Measurements from ENCODE around the gene TDRD5. TPM values are rescaled to one million over a fixed set of nuclear protein-coding genes. Genes with fewer than 3 reads are reported as not detected.

Gene TDRD5
- total RNA-seq, 1 donor from 2014 or later = not detected

- Histone ChIP-seq H3K27me3 (ENCODE audit: insufficient read depth, low read length) (peaks cover 18% of the 10 kb centered on the region), H3K36me3 (ENCODE audit: insufficient read depth, low read length) (no peaks in the 10 kb centered on the region), H3K4me1 (ENCODE audit: insufficient read depth, low read length) (no peaks in the 10 kb centered on the region), H3K4me2 (ENCODE audit: low read length) (no peak overlapping the region), H4K20me1 (ENCODE audit: insufficient read depth, low read length) (no peaks in the 10 kb centered on the region), H3K9me3 (ENCODE audit: insufficient read depth, low read depth, low read length) (peaks cover 2% of the 10 kb centered on the region), H3K4me3 (ENCODE audit: insufficient read depth, low read depth, low read length) (no peak overlapping the region), H2AFZ (ENCODE audit: low read depth, low read length) (no peak overlapping the region), H3K9ac (ENCODE audit: low read length) (no peak overlapping the region), H3K79me2 (ENCODE audit: insufficient read depth, low read length) (no peaks in the 10 kb centered on the region), H3K27ac (ENCODE audit: low read depth, low read length) (no peak overlapping the region)
- Mint-ChIP-seq H3K4me3 (ENCODE audit: unreplicated experiment) (no peak overlapping the region), H3K4me1 (ENCODE audit: low read depth, unreplicated experiment) (no peaks in the 10 kb centered on the region), H3K27ac (ENCODE audit: unreplicated experiment) (no peak overlapping the region), H3K9me3 (ENCODE audit: unreplicated experiment) (no peaks in the 10 kb centered on the region), H3K36me3 (ENCODE audit: low read depth, unreplicated experiment) (peaks cover 2% of the 10 kb centered on the region), H3K27me3 (ENCODE audit: low read depth, unreplicated experiment) (peaks cover 40% of the 10 kb centered on the region)
- DNase-seq (ENCODE audit: low read depth) = no peak
- FAIRE-seq = no peak
- TF ChIP-seq, protein P1, sequence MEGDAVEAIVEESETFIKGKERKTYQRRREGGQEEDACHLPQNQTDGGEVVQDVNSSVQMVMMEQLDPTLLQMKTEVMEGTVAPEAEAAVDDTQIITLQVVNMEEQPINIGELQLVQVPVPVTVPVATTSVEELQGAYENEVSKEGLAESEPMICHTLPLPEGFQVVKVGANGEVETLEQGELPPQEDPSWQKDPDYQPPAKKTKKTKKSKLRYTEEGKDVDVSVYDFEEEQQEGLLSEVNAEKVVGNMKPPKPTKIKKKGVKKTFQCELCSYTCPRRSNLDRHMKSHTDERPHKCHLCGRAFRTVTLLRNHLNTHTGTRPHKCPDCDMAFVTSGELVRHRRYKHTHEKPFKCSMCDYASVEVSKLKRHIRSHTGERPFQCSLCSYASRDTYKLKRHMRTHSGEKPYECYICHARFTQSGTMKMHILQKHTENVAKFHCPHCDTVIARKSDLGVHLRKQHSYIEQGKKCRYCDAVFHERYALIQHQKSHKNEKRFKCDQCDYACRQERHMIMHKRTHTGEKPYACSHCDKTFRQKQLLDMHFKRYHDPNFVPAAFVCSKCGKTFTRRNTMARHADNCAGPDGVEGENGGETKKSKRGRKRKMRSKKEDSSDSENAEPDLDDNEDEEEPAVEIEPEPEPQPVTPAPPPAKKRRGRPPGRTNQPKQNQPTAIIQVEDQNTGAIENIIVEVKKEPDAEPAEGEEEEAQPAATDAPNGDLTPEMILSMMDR (IDR thresholded peaks at IDR 0.05; ENCODE audit: insufficient read depth, low read depth, low read length) = no peak
- no peak for TF ChIP-seq EZH2 (IDR thresholded peaks at IDR 0.05; ENCODE audit: insufficient read depth, low read length)
These were observed 3.1 kb upstream of the TDRD5 start for GRCh38 chr1:179588425-179589024.

DNA sequence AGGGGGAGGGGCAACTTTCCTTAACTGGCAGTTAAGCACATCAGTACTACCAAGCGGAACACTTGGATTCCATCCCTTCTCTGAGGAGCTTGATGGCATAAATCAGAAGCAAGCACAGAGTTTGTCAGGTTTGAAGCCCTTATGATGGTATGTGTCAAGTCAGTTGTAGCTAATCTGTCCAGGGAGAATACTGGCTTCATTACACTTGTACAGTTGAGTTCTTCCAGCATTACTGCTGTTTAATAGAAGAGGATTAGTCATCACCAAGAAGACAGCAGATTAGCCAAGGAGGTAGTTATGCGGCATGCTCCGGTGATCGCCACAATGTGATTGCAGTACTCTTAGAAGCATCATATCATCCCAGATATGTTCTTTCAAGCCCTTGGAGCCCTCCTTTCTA lies 2.1 kb upstream of the TDRD5 start:
- Histone ChIP-seq H3K36me3 (ENCODE audit: insufficient read depth, low read length) (no peaks in the 10 kb centered on the region), H3K79me2 (ENCODE audit: insufficient read depth, low read length) (no peaks in the 10 kb centered on the region), H3K4me2 (ENCODE audit: low read length) (no peak overlapping the region), H3K4me3 (ENCODE audit: insufficient read depth, low read depth, low read length) (no peak overlapping the region), H4K20me1 (ENCODE audit: insufficient read depth, low read length) (no peaks in the 10 kb centered on the region), H3K9me3 (ENCODE audit: insufficient read depth, low read depth, low read length) (peaks cover 2% of the 10 kb centered on the region), H3K9ac (ENCODE audit: low read length) (no peak overlapping the region), H3K27me3 (ENCODE audit: insufficient read depth, low read length) (peaks cover 24% of the 10 kb centered on the region), H3K4me1 (ENCODE audit: insufficient read depth, low read length) (no peaks in the 10 kb centered on the region), H3K27ac (ENCODE audit: low read depth, low read length) (no peak overlapping the region), H2AFZ (ENCODE audit: low read depth, low read length) (no peak overlapping the region)
- H3K27me3 Mint-ChIP-seq (ENCODE audit: low read depth, unreplicated experiment) = peaks cover 40% of the 10 kb centered on the region
- no peak overlapping the region for H3K4me3 Mint-ChIP-seq (ENCODE audit: unreplicated experiment)
- no peak overlapping the region for H3K27ac Mint-ChIP-seq (ENCODE audit: unreplicated experiment)
- no peak for FAIRE-seq
- no peaks in the 10 kb centered on the region for H3K4me1 Mint-ChIP-seq (ENCODE audit: low read depth, unreplicated experiment)
- H3K36me3 Mint-ChIP-seq (ENCODE audit: low read depth, unreplicated experiment) = peaks cover 2% of the 10 kb centered on the region
- TF ChIP-seq, protein P1 (IDR thresholded peaks at IDR 0.05; ENCODE audit: insufficient read depth, low read depth, low read length) = no peak
- TF ChIP-seq EZH2 (IDR thresholded peaks at IDR 0.05; ENCODE audit: insufficient read depth, low read length) = no peak
- DNase-seq (ENCODE audit: low read depth) = no peak
- H3K9me3 Mint-ChIP-seq (ENCODE audit: unreplicated experiment) = no peaks in the 10 kb centered on the region

- Mint-ChIP-seq H3K36me3 (ENCODE audit: low read depth, unreplicated experiment) (peaks cover 2% of the 10 kb centered on the region), H3K9me3 (ENCODE audit: unreplicated experiment) (no peaks in the 10 kb centered on the region), H3K4me3 (ENCODE audit: unreplicated experiment) (no peak overlapping the region), H3K27ac (ENCODE audit: unreplicated experiment) (no peak overlapping the region), H3K4me1 (ENCODE audit: low read depth, unreplicated experiment) (no peaks in the 10 kb centered on the region), H3K27me3 (ENCODE audit: low read depth, unreplicated experiment) (peaks cover 39% of the 10 kb centered on the region)
- DNase-seq (ENCODE audit: low read depth) = no peak
- Histone ChIP-seq H3K27ac (ENCODE audit: low read depth, low read length) (no peak overlapping the region), H4K20me1 (ENCODE audit: insufficient read depth, low read length) (no peaks in the 10 kb centered on the region), H3K4me2 (ENCODE audit: low read length) (no peak overlapping the region), H3K9me3 (ENCODE audit: insufficient read depth, low read depth, low read length) (peaks cover 2% of the 10 kb centered on the region), H2AFZ (ENCODE audit: low read depth, low read length) (no peak overlapping the region), H3K4me3 (ENCODE audit: insufficient read depth, low read depth, low read length) (no peak overlapping the region), H3K36me3 (ENCODE audit: insufficient read depth, low read length) (no peaks in the 10 kb centered on the region), H3K4me1 (ENCODE audit: insufficient read depth, low read length) (no peaks in the 10 kb centered on the region), H3K27me3 (ENCODE audit: insufficient read depth, low read length) (peaks cover 24% of the 10 kb centered on the region), H3K9ac (ENCODE audit: low read length) (no peak overlapping the region), H3K79me2 (ENCODE audit: insufficient read depth, low read length) (no peaks in the 10 kb centered on the region)
- FAIRE-seq = no peak
- TF ChIP-seq, protein P1 (IDR thresholded peaks at IDR 0.05; ENCODE audit: insufficient read depth, low read depth, low read length) = no peak
- TF ChIP-seq EZH2 (IDR thresholded peaks at IDR 0.05; ENCODE audit: insufficient read depth, low read length) = no peak
These were observed 961 bp upstream of the TDRD5 start for GRCh38 chr1:179590671-179591070.
